GM23248 (cell line): Measurements from ENCODE around the gene CMTR1. TPM values are rescaled to one million over a fixed set of nuclear protein-coding genes. Genes with fewer than 3 reads are reported as not detected.

ENCODE experiments used
- DNase-seq: peaks from one replicate; pipeline ENCODE4 v3.0.0-alpha.2; 2015
- H2AFZ ChIP-seq: fragments of 200-600 bp; sonication (generic); 2 replicates; pipeline ENCODE4 v1.6.1; 2016; ENCODE audit warnings: antibody characterized with exemption
- H3F3A ChIP-seq: fragments of 200-600 bp; sonication (generic); 2 replicates; pipeline ENCODE4 v1.6.1; 2016; ENCODE audit warnings: mild to moderate bottlenecking, antibody characterized with exemption, mixed run types; ENCODE audit not compliant: insufficient read depth
- H3K27ac ChIP-seq: fragments of 200-600 bp; sonication (generic); 2 replicates; pipeline ENCODE4 v1.5.1; 2016; ENCODE audit warnings: mild to moderate bottlenecking
- H3K27me3 ChIP-seq: fragments of 200-600 bp; sonication (generic); replicated peaks from 2 replicates; pipeline ENCODE4 v1.6.1; 2016; ENCODE audit warnings: mild to moderate bottlenecking; ENCODE audit not compliant: insufficient read depth
- H3K36me3 ChIP-seq: fragments of 200-600 bp; sonication (generic); 2 replicates; pipeline ENCODE4 v1.6.1; 2016; ENCODE audit warnings: low read depth, mild to moderate bottlenecking
- H3K4me1 ChIP-seq: fragments of 200-600 bp; sonication (generic); 2 replicates; pipeline ENCODE4 v1.6.1; 2016; ENCODE audit warnings: mild to moderate bottlenecking; ENCODE audit not compliant: insufficient read depth
- H3K4me2 ChIP-seq: fragments of 200-600 bp; sonication (generic); one replicate; pipeline ENCODE4 v1.6.1; 2016; ENCODE audit warnings: mild to moderate bottlenecking; ENCODE audit not compliant: unreplicated experiment
- H3K4me3 ChIP-seq: fragments of 200-600 bp; sonication (generic); 2 replicates; pipeline ENCODE4 v1.5.1; 2016; ENCODE audit warnings: mild to moderate bottlenecking
- H3K79me2 ChIP-seq: fragments of 200-600 bp; sonication (generic); 2 replicates; pipeline ENCODE4 v1.6.1; 2016; ENCODE audit warnings: mild to moderate bottlenecking; ENCODE audit not compliant: insufficient read depth
- H3K9ac ChIP-seq: fragments of 200-600 bp; sonication (generic); 2 replicates; pipeline ENCODE4 v1.6.1; 2016; ENCODE audit warnings: mild to moderate bottlenecking
- H3K9me2 ChIP-seq: fragments of 200-600 bp; sonication (generic); 2 replicates; pipeline ENCODE4 v1.6.1; 2016; ENCODE audit warnings: mixed run types, mild to moderate bottlenecking, moderate library complexity; ENCODE audit not compliant: insufficient read depth
- H3K9me3 ChIP-seq: fragments of 200-600 bp; sonication (generic); one replicate; pipeline ENCODE4 v1.6.1; 2017; ENCODE audit warnings: low read depth
- H4K20me1 ChIP-seq: fragments of 200-600 bp; sonication (generic); 2 replicates; pipeline ENCODE4 v1.6.0; 2016; ENCODE audit not compliant: insufficient read depth
- EZH2 ChIP-seq: fragments of 200-600 bp; sonication (generic); IDR thresholded peaks from 2 replicates; pipeline ENCODE4 v1.6.1; 2018; ENCODE audit warnings: antibody characterized with exemption, mild to moderate bottlenecking; ENCODE audit not compliant: insufficient read depth, poor library complexity, severe bottlenecking
- EZH2phosphoT487 ChIP-seq: fragments of 200-600 bp; sonication (generic); IDR thresholded peaks from 2 replicates; pipeline ENCODE4 v1.6.1; 2018; ENCODE audit warnings: antibody characterized with exemption, moderate library complexity, mild to moderate bottlenecking, low read depth; ENCODE audit not compliant: insufficient read depth
- WGBS, 2 experiments: methylation state at CpG; one replicate each; pipeline ENCODE4 v1.1.6; 2015 to 2017; ENCODE audit warnings: low lambda C conversion rate in 2 of 2, low coverage in 1 of 2; ENCODE audit errors: missing lambda C conversion rate in 2 of 2; 5-methylcytosine and 5-hydroxymethylcytosine counted together
- in situ Hi-C: fragments of 300-500 bp; cut with MboI; formaldehyde crosslinking; loops from 2 replicates; pipeline ENCODE4 v1.15.0; 2020
- polyA plus RNA-seq: library from polyadenylated mRNA; unstranded; fragments of >200 nt; fragmentation: Nextera tagmentation; extraction: Ambion mirVana; gene quantifications from 2 replicates; pipeline ENCODE4 v1.2.1, GENCODE V29; 2016
- total RNA-seq: library from RNA; depleted of rRNA; stranded (reverse); fragments of >200 nt; shearing (Covaris generic); gene quantifications from 2 replicates; pipeline ENCODE4 v1.2.3, GENCODE V29; 2014

CMTR1 gene
- total and polyA plus RNA-seq, 2 experiments from 2014 or later = 16.1 to 46.3 TPM

DNA sequence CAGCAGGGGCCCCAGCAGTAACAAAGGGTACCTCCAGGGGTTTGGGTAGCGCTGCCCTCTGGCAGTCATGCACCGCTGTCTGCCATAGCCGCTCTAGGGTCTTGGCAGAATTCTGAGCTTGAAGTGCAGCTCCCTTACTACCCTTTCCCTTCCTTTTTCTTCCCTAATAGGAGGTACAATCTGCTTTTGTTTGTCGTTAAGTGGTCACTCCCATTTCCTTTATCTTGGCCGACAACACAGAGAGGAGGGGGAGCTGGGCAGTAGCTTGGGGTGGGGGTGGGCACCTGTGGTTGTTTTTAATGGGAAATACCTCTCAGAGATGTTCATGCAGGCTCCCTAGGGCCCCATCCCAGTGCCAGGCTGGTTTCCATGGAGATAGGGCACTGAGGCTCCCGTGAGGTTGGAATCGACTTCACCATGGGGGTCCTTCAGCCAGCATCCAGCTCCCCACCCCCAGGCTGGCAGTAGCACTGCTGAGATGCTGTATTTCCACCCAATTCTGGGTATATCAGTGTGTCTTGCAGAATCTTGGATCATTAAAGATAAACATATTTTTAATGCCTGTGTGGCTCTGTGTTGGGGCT is 48.0 kb downstream of the CMTR1 start:
- Histone ChIP-seq H3K9me3 (no peaks in the 10 kb centered on the region), H3K36me3 (no peaks in the 10 kb centered on the region)

DNA sequence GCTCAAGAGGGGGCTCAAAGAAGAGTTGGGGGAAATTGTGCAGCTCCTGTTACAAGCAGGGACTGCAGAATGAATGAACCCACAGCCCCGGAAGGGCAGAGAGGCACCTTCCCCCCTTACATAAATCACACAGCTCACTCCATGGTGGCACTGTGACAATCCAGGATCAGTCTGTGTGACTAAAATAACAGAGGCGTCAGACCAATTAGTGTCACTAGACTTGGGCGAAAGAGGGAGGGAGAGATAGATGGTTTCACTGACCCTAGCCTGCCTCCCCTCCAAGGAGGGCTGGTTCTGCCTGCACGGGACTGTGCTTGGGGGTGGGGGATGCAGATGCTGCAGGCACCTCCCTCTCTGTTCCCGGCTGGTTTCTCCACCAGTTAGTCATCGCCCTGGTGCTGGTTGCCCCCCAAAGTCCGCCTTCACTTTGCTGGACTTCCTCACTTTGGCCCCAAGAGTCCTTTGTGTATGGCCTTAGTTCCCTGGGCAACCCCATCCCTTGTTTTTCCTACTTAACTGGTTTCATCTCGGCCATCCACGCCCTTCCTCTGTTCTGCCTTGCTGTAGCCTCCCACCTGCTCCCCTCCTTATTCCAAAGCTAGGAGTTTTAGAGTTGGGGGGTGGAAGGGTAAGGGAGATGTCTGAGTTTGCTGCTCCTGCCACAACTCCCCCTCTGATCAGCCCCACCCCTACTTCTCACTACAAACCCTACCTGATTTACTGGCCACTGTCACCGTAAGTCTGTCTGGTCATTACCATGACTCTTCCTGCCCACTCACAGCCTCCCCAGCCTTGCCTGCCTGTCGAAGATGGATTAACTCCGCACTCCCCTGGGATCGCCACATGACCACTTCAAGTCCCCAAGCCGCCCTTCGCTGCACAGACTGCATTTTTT is 48.9 kb downstream of the CMTR1 start:
- 76 to 80% methylated on average over 15 of the region's 15 CpGs for WGBS, 2 experiments
- in situ Hi-C loops = no loop called here

More for the DNA sequence above, 48.0 kb downstream of the CMTR1 start:
- Histone ChIP-seq H3K79me2 (no peaks in the 10 kb centered on the region), H3K4me3 (no peak overlapping the region), H3K4me2 (no peak overlapping the region), H4K20me1 (no peaks in the 10 kb centered on the region), H3K27ac (no peak overlapping the region), H3K9me2 (no peaks in the 10 kb centered on the region), H3F3A (no peaks in the 10 kb centered on the region), H2AFZ (no peak overlapping the region), H3K9ac (no peak overlapping the region), H3K27me3 (no peaks in the 10 kb centered on the region), H3K4me1 (no peaks in the 10 kb centered on the region)
- no peak for DNase-seq
- in situ Hi-C loops = no loop called here
- 77 to 82% methylated on average over 6 to 7 of the region's 7 CpGs for WGBS, 2 experiments
- no peak for TF ChIP-seq EZH2
- TF ChIP-seq EZH2phosphoT487 = no peak

DNA sequence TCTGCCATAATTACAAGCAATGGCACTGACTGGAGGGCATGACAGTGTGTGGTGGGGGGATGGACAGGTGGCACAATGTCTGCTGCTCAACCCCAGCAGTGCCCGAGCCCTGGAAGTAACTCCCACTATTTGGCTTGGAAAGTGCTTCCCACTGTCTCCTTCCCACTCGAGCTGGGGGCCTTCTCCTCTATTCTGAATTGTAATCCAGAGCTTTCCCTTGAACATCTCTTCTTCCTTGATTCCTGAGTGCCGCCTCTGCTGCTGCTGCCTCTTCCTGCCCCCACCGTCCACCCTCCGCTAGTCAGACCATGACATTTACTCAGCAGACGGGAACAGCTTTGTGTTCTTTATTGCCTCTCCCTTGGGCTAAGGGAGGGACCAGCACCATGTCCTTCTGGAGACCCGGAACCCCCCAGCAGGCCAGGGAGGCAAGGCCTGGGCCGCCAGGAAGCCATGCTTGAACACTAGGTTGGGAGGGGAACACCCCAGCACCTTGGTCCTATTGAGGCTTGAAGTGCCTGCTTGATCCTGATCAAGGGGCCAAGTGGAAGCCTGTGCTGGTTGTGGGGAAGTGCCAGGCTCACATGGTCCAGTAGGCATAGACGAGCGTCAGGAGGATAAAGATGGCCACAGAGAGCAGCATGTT is 49.7 kb downstream of the CMTR1 start:
- WGBS, 2 experiments = 81 to 83% methylated on average over 10 of the region's 10 CpGs
- Histone ChIP-seq H2AFZ (no peak overlapping the region), H3K27me3 (no peaks in the 10 kb centered on the region), H4K20me1 (no peaks in the 10 kb centered on the region), H3K9me3 (no peaks in the 10 kb centered on the region), H3K79me2 (no peaks in the 10 kb centered on the region), H3F3A (no peaks in the 10 kb centered on the region), H3K4me3 (no peak overlapping the region), H3K9me2 (no peaks in the 10 kb centered on the region), H3K9ac (no peak overlapping the region), H3K36me3 (no peaks in the 10 kb centered on the region), H3K4me2 (no peak overlapping the region), H3K4me1 (no peaks in the 10 kb centered on the region), H3K27ac (no peak overlapping the region)
- TF ChIP-seq EZH2 = no peak
- TF ChIP-seq EZH2phosphoT487 = no peak
- DNase-seq = no peak
- in situ Hi-C loops = no loop called here

More for the DNA sequence above, 48.9 kb downstream of the CMTR1 start:
- DNase-seq = no peak
- Histone ChIP-seq H3K4me2 (no peak overlapping the region), H3K4me1 (no peaks in the 10 kb centered on the region), H3K9me3 (no peaks in the 10 kb centered on the region), H4K20me1 (no peaks in the 10 kb centered on the region), H3K36me3 (no peaks in the 10 kb centered on the region), H3K9ac (no peak overlapping the region), H3K79me2 (no peaks in the 10 kb centered on the region), H3F3A (no peaks in the 10 kb centered on the region), H3K27me3 (no peaks in the 10 kb centered on the region), H3K9me2 (no peaks in the 10 kb centered on the region), H2AFZ (no peak overlapping the region), H3K4me3 (no peak overlapping the region), H3K27ac (no peak overlapping the region)
- TF ChIP-seq EZH2phosphoT487 = no peak
- TF ChIP-seq EZH2 = no peak

DNA sequence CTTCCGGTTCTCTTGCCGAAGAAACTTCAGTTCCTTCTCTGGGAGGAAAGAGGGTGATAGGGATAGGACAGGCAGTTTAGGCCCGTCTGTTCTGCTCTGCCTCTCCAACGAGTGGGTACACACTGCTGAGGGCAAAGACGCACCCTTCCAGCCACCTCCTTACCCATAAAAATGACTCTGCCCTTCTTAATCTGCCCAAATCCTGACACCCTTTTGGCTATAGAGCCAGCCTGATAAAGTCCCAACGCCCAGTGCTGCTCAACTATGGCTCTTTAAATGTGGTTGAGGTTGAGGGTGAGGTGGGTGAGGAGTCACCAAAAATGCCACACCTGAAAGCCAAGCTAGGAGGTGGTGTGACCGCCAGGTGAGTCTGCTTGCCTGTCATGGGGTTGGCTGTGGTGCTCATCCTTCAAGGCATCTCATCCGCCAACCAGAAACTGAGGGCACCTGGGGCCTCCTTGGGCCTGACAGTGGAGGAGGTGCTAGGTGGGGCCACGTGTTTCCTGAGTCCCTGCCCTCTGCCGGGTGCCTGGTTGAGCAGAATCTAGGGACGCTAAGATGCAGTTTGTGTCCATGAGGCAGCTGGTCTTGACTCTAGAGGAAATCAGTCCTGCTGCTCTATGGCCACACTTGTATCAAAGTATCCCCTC is 50.4 kb downstream of the CMTR1 start:
- 89 to 92% methylated on average over 10 to 11 of the region's 11 CpGs for WGBS, 2 experiments
- no peak overlapping the region for H3K9ac ChIP-seq
- H3K4me1 ChIP-seq = no peaks in the 10 kb centered on the region
- no peak overlapping the region for H3K4me2 ChIP-seq
- H3K27ac ChIP-seq = no peak overlapping the region
- no peaks in the 10 kb centered on the region for H3K9me2 ChIP-seq
- no peaks in the 10 kb centered on the region for H4K20me1 ChIP-seq
- H2AFZ ChIP-seq = no peak overlapping the region
- H3F3A ChIP-seq = no peaks in the 10 kb centered on the region
- no peak for TF ChIP-seq EZH2
- H3K4me3 ChIP-seq = no peak overlapping the region
- H3K9me3 ChIP-seq = no peaks in the 10 kb centered on the region
- H3K79me2 ChIP-seq = no peaks in the 10 kb centered on the region
- no peaks in the 10 kb centered on the region for H3K27me3 ChIP-seq
- no peaks in the 10 kb centered on the region for H3K36me3 ChIP-seq
- DNase-seq = no peak
- in situ Hi-C loops = no loop called here
